ENCODE measurements around the gene TIGD4.
A peak's percentile ranks its signal among the peaks of the same experiment; 100 is the strongest.

TIGD4 gene

DNA sequence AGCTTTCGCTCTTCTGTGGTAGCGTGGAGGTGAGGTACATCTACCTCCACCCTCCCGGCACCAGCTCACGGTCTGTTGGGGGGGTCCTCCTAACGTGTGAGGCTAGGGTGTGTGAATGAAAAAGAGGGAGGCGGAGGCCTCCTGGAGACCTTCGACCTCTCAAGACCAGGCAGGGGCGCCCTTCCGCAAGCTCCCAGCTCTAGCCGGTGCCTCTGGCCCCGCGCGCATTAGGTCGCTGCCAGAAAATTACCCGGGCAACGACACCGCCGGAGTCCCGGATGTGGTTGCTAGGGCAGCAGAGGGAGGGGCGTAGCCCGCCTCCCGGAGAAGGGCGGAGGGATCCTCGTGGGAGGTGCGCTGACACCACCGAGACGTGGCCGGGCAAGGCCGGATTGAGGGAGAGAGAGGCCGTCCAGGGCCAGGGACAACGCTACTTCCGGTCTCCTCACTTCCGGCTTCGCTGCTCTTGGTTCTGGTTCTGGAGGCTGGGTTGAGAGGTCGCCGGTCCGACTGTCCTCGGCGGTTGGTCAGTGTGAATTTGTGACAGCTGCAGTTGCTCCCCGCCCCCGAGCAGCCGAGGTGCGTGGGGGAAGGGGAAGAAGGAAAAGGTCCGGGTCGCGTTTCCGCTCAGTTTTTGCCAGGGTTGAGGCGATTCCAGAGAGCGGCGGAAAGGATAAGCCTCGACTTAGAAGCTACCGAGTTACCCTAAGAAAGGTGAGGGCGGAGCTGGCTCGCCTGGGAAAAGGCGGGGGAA, at the start of gene TIGD4, which contains the start of gene ARFIP1:
TIGD4 (minus strand) TSS at position 218 of the 754 bp plus-strand sequence. CDS start 8,726 bp downstream, outside the sequence.
ARFIP1 (plus strand) TSS at position 442 of the 754 bp plus-strand sequence. CDS start 49,680 bp downstream, outside the sequence.
- DNase-seq (ENCODE audit: low read depth), result peak; percentile 84

DNA sequence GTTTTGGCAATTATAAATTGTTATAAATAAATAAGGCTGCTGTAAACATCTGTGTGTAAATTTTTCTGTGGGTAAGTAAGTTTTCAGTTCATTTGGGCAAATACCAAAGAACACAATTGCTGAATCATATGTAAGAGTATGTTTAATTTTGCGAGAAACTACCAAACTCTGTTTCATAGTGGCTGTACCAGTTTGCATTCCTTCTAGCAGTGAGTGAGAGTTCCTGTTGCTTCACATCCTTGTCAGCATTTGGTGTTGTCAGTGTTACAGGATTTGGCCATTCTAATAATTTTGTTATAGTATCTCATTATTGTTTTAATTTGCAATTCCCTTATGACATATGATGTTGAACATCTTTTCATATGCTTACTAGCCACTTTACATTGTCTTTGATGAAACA, 48.6 kb upstream of the TIGD4 start:
- no peak for DNase-seq (ENCODE audit: low read depth)

DNA sequence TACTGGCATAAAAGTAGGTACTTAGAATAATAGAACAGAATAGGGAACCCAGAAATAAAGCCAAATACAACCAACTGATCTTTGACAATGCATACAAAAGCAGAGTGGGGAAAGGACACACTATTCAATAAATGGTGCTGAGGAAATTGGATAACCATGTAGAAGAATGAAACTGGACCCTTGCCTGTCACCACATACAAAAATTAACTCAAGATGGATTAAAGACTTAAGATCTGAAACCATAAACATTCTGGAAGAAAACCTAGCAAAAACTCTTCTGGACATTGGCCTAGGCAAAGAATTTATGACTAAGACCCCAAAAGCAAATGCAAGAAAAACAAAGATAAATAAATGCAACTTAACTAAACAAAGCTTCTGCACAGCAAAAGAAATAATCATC, 45.8 kb upstream of the TIGD4 start:
- no peak for DNase-seq (ENCODE audit: low read depth)

DNA sequence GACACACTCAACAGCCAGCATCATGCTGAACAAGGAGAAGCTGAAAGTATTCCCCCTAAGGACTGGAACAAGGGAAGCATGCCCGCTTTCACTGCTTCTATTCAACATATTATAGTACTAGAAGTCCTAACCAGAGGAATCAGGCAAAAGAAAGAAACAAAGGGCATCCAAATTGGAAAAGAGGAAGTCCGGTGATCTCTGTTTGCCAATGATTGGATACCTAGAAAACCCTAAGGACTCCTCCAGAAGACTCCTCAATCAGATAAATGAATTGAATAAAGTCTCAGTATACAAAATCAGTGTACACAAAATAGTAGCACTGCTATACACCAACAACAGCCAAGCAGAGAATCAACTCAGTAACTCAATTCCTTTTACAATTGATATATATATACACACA, 45.0 kb upstream of the TIGD4 start:
- no peak for DNase-seq (ENCODE audit: low read depth)

DNA sequence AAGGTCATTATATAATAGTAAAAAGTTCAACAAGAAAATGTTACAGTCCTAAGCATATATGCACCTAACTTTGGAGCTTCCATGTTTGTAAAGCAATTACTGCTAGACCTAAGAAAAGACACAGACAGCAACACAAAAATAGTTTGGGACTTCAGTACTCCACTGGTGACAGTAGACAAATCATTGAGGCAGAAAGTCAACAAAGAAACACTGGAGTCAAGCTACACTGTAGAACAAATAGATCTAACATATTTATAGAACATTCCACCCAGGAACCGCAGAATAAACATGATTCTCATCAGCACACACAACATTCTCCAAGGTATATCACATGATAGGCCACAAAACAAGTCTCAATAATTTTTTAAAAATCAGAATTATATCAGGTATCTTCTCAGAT, 42.8 kb upstream of the TIGD4 start:
- DNase-seq (ENCODE audit: low read depth), result no peak

DNA sequence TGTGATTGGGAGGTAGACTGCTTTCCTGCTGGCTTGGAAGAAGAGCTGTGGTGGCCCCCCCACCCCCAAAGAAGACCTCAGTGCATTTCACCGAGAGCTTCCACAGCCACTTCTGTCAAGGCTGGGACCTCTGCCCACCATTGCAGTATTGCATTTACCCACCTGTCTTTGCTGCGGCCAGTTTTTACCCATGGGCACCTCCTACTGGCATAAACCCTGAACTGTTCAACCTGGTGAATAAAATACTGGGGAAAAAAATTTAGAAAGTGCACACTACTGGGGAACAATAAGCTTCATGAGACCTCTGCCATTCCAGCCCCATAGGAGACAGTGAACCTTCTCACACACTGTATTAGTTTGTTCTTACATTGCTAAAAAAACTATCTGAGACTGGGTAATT, 40.5 kb upstream of the TIGD4 start:
- DNase-seq (ENCODE audit: low read depth), result no peak

DNA sequence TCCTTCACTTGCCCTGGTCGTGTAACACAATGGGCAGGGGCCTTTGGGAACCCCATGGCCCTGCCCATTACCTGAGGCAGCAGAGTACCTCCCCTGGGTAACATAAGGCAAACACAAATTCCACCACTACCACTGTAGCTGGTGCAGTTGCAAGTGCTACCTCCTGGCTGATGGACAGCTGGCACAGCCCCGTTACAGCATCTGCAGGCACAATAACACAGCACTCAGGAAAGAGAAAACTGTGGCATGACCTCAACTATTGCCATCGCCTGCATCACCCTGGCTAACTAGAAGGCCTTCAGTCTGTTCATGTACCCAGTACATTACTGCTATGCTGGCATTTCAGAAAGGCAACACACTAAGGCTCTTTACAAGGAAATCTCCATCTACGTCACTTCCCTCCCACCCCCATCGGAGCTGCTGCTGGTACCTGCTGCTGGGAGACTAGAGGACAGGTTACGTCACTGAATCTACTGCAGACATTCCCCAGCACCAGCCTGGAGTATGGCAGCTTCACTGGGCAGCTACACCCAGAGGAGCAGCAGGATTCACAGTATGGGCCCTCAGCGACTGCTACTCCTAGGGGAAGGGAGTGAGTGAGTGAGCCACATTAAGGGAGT, 39.6 kb upstream of the TIGD4 start:
- DNase-seq (ENCODE audit: low read depth), result no peak

DNA sequence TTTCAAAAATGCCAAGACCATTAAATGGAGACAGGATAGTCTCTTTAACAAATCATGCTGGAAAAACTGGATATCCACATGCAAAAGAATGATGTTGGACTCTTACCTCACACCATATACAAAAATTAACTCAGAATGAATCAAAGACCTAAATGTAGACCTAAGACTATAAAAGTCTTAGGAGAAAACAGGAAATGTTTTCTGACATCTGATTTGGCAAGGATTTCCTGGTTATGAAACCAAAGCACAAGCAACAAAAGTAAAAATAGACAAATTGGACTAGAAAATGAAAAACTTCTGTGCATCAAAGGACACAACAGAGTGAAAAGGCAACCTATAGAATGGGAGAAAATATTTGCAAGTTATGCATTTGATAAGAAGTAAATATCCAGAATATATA, 37.8 kb upstream of the TIGD4 start:
- DNase-seq (ENCODE audit: low read depth), result no peak

DNA sequence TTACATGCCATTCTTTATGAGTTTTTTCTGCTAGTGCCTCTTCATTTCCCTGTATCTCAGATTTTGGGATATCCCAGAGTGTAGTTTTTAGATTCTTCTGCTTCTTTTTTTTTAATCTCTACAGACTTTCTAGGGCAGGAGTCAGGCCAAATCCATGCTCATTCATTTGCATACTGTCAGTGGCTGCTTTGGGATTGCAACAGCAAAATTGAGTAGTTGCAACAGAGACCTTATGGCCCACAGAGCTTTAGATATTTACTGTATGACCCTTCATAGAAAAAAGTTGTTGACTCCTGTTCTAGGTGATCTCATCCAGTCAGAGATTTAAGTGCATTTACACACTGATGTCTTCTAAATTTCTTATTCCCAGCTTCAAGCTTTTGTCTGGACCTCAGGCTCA, 35.5 kb upstream of the TIGD4 start:
- no peak for DNase-seq (ENCODE audit: low read depth)

DNA sequence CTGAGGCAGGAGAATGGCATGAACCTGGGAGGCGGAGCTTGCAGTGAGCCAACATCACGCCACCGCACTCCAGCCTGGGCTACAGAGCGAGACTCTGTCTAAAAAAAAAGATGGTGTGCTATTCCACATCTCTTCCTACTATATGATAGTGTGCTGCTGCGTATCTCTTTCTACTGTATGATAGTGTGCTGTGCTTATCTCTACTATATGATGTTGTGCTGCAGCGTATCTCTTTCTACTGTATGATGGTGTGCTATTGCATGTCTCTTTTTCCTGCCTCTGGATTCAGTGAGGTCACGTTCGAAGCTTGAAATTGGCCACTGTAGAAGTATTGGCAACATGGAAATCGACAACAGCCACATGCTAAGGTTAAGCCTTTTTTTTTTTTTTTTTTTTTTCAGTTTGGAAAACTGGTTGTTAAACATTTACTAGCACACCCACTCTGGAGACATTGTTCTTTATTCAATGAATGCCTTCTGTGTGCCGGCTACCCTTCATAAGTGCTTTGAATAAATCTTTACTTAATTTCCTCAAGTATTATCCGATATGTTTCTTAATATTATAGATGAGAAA, 31.3 kb upstream of the TIGD4 start:
- no peak for DNase-seq (ENCODE audit: low read depth)

DNA sequence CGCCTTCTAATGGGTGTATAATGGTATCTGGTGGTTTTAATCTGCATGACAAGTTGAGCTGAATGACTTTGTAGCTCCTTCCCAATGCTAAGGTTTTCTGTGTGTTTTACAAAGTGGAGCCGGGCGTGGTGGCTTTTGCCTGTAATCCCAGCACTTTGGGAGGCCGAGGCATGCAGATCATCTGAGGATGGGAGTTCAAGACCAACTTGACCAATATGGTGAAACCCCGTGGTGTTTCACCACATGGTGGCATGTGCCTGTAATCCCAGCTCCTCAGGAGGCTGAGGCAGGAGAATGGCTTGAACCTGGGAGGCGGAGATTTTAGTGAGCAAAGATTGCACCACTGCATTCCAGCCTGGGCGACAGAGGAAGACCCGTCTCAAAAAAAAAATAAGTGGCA, 29.1 kb upstream of the TIGD4 start:
- no peak for DNase-seq (ENCODE audit: low read depth)

DNA sequence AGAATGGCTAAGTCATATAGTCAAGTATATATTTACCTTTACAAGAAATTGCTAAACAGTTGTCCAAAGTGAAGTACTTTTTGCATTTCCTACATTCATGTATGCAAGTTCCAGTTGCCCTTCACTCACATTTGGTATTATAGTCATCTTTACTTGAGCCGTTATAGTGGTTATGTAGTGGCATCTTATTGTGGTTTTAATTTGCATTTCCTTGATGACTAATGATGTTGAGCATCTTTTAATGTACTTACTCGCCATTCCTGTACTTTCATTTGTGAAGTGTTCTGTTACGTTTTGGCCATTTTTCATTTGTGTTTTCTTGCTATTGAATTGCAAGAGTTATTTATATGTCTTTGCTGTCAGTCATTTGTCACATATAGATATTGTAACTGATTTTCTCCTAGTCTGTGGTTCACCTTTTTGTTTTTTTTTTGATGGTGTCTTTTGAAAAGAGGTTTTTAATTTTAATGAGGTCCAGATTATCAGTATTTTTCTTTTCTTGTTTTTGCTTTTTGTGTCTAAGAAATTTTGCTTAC, 27.8 kb upstream of the TIGD4 start:
- no peak for DNase-seq (ENCODE audit: low read depth)

DNA sequence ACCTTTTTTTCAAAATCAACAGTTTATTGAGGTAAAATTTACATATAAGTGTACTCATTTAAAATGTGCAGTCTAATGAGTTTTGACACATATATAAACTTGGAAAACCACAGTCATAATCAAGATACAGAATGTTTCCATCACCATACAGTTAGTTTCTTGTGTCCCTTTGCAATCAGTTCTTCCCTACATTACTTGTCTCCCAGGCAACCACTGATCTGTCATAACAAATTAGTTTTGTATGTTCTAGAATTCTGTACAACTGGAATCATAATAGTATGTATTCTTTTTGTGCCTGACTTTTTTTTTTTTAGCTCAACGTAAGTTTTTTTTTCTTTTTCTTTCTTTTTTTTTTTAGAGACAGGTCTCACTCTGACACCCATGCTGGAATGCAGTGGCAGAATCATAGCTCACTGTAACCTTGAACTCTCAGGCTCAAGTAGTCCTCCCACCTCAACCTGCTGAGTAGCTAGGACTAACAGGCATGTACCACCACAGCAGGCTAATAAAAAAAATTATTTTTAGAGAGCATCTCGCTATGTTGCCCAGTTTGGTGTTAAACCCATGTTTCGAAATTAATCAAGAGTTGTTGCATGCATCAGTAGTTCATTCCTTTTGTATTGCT, 27.1 kb upstream of the TIGD4 start:
- DNase-seq (ENCODE audit: low read depth), result no peak

DNA sequence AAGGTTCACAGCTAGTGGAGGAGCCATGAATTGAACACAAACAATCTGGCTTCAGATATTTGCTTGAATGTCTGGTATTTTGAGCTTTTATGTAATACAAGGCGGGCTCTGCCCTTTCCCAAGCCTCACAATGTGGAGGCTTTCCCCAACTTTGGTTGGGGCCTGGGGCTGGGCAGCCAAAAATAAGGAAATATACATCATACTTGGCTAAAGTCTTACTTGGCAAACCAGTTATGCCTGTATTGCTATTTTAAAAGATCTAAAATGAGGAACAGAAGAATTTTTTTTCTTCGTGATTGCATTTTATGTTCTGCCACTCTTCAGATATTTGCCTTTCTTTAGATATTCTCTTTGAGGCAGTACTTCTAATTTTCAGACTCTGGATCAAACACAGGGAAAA, 26.3 kb upstream of the TIGD4 start:
- no peak for DNase-seq (ENCODE audit: low read depth)

DNA sequence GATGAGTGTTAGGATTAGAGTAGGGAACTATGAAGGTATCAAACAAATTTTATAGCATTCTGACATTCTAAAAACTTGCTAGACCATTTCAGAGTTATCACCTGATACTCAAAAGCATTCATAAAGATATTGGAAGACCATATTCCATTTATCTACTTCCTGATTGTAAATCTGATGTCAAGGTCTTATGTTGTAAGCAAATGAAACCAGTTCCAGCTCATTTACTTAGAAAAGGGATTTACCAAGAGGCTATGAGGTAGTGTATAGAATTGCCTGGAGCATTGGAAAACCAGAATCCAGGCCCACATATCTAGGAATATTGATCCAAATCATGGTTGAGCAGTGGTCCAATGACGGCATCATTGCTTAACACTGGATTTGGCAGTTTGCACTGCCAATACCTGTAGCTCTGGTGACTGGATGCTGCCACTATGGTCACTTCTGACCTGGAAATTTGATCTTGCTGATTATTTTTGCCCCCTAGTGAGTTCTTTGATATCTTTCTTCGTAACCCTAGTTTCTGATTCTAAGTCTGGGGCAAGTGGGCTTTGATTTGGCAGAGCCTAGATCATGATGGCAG, 25.6 kb upstream of the TIGD4 start:
- no peak for DNase-seq (ENCODE audit: low read depth)

DNA sequence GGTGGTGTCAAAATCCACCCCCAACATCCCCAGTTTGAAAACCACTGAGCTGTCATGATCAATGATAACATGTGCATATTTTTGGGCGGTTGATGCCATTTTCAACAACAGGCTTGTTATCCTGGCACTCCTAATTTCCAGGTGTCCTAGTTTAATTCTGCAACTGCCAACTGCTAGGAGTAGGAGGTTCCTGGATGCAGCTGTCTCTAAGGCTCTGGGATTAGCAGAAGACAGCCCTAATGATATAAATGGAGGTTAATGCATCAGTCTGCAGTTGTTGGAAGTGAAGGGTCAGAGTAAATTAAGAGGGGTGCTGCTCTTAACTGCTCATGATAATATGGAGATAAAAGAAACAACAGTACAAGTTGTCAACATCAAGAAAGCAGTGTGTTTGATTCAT, 24.0 kb upstream of the TIGD4 start:
- DNase-seq (ENCODE audit: low read depth), result no peak

DNA sequence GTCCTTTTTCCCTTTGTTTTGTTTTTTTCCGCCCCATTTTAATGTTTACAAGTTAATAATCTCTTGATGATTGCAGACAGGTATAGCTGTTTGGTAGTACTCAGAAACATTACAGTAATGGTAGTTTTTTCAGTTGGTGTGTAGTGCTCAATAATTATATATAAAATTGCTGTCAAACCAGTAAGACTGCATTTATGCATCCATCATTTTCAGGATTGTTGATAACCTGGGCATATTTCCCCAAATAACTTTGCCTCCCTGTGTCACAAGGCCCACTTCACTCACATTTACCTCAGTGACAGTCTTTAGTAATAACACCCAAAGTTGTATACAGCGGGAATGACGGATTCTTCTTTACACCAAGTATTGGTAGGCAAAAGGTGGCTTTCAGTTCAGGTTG, 16.4 kb upstream of the TIGD4 start:
- no peak for DNase-seq (ENCODE audit: low read depth)

DNA sequence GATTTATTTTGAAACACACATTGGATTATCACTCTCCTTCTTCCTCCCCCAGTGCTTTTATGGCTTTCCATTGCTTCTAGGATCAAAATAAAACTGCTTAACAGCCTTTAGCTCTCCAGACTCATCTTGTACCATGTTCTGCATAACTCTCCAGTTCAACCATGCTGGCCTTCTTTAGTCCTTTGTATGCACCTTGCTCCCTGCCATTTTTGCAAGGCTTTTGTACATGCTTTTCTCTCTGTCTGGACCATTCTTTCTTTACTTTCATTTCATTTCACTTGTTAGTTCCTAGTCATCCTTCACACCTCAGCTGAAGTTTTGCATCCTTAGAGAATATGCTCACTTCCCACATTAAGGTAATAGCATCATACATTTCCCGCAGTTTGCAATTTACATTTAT, 7.1 kb upstream of the TIGD4 start:
- DNase-seq (ENCODE audit: low read depth), result no peak

DNA sequence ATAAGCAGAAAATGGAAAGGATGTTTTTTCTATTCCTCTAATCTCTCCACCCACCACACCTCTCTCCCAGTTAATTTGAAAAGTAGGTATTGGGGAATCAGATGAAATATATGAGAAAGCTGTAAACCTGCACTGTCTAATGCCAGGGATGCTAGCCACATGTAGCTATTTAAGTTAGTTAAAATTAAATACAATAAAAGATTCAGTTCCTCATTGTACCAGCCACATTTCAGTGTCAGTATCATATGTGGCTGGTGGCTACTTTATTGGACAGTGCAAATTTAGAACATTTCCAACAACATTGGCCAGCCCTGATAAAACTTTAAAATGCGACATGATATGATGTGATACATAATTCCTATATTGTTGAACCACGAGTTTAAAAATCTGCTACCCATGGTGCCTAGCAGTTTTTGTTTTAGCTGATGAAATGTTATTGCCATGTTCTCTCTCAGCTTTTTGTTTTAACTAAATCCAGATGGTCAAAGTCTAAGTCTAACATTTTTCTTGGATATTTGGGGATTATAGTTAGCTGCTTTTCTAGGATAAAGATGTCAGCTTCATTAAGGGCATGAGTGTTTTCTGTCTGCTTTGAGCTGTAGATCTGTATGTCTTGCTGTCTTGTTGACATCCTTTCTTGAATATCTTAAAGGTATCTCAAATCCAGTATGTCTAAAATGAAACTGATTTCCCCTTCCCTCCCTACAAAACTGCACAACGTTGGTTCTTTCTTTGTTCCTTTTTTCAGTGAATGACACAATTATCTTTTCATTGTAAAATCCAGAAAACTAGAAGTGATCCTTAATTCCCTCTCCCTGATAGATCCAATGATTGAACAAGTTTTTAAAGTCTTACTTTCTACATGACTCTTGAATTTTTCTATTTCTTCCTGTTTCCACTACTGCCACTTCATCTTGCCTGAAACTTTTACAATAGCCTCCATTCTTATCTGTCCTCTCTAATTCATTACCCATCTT, 6.4 kb upstream of the TIGD4 start:
- DNase-seq (ENCODE audit: low read depth), result no peak

DNA sequence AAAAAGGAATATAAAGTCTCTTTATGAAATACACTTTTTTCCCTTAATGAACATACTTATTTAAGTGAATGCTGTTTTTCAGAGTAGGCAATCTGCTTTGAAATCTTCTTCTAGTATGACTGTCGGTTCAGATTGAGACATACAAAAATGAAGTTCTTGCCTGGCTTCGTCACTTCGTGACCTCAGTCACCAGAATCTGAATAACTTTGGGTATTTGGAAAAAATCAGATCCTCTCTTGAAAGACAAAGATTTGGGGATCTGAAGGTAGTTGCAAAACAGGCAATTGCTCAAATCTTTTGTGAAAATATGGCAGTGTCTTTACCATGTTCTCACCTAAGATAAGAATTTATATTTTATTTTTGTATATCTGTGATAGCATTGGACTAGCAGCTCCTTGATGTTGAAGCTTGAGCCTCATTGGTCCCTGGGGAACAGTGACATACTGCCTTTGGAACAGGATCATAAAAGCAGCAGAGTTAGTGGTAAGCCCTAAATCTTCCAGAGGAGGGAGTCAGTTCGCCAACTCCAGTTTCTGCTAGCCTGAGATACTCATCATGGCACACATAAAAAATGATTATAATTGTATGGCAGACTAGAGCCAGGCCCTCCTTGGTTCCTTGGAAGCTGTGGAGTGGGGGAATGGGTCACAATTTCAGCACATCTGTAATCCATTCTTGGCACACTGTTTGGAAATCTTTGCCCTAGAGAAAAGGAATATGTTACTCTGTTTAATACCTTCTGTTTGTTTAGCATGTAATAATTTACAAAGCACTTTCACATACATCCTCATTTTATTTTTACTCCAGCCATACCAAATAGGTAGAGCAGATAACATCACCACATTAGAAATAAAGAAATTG, 5.2 kb upstream of the TIGD4 start:
- no peak for DNase-seq (ENCODE audit: low read depth)

All from stimulated activated CD8-positive, alpha-beta memory T cell treated with anti-CD3 and anti-CD28 coated beads, Interleukin-15, amount 100 ng/mL, for 24 hours (primary cell).